Neural crest cell (in vitro differentiated cells): ENCODE data around the gene JAK2. TPM values are rescaled to one million over a fixed set of nuclear protein-coding genes. Genes with fewer than 3 reads are reported as not detected.

Experiments
- DNase-seq: peaks from one replicate; pipeline ENCODE4 v3.0.0; 2021; ENCODE audit warnings: low read depth, mixed read lengths, low spot score
- H3K27ac Mint-ChIP-seq: one replicate; pipeline ENCODE4 v1.8.0; 2021; ENCODE audit warnings: mild to moderate bottlenecking, mixed read lengths; ENCODE audit not compliant: unreplicated experiment
- H3K27me3 Mint-ChIP-seq: 2 replicates; pipeline ENCODE4 v1.8.0; 2021; ENCODE audit warnings: low read depth, mild to moderate bottlenecking, mixed read lengths
- H3K36me3 Mint-ChIP-seq: 2 replicates; pipeline ENCODE4 v1.8.0; 2021; ENCODE audit warnings: low read depth, mild to moderate bottlenecking, mixed read lengths
- H3K4me1 Mint-ChIP-seq: 2 replicates; pipeline ENCODE4 v1.8.0; 2021; ENCODE audit warnings: mixed read lengths
- H3K4me3 Mint-ChIP-seq: one replicate; pipeline ENCODE4 v1.8.0; 2021; ENCODE audit warnings: mild to moderate bottlenecking, mixed read lengths
- H3K9me3 Mint-ChIP-seq: 2 replicates; pipeline ENCODE4 v1.8.0; 2021; ENCODE audit warnings: mixed read lengths
- CTCF ChIP-seq: fragments of 200-600 bp; sonication (generic); conservative IDR thresholded peaks from 2 replicates; pipeline ENCODE4 v1.5.0; 2021; ENCODE audit warnings: antibody characterized with exemption, mild to moderate bottlenecking
- total RNA-seq: library from RNA; stranded (reverse); gene quantifications from 2 replicates; pipeline ENCODE4 v1.2.1, GENCODE V29; 2021

JAK2 gene
- total RNA-seq, 1 donor from 2014 or later, result 5.0 TPM

- peaks cover under 1% of the 10 kb centered on the region for H3K4me1 Mint-ChIP-seq
- DNase-seq, result no peak
Measured at GRCh38 chr9:4959031-4959430, 26.0 kb upstream of the JAK2 start.

GRCh38 chr9:4962085-4962484, 23.0 kb upstream of the JAK2 start:
- no peak overlapping the region for H3K4me3 Mint-ChIP-seq
- peaks cover 3% of the 10 kb centered on the region for H3K9me3 Mint-ChIP-seq
- peaks cover 7% of the 10 kb centered on the region for H3K4me1 Mint-ChIP-seq
- no peaks in the 10 kb centered on the region for H3K27me3 Mint-ChIP-seq
- TF ChIP-seq CTCF, result no peak
- no peak for DNase-seq
- no peak overlapping the region for H3K27ac Mint-ChIP-seq
- H3K36me3 Mint-ChIP-seq, result peaks cover 2% of the 10 kb centered on the region

More at GRCh38 chr9:4959031-4959430, 26.0 kb upstream of the JAK2 start:
- Mint-ChIP-seq H3K27ac (no peak overlapping the region), H3K27me3 (no peaks in the 10 kb centered on the region), H3K4me3 (no peak overlapping the region), H3K9me3 (peaks cover 8% of the 10 kb centered on the region), H3K36me3 (peaks cover 5% of the 10 kb centered on the region)
- TF ChIP-seq CTCF, result no peak

GRCh38 chr9:4964540-4964939, 20.5 kb upstream of the JAK2 start:
- no peaks in the 10 kb centered on the region for H3K36me3 Mint-ChIP-seq
- no peak overlapping the region for H3K27ac Mint-ChIP-seq
- peaks cover 7% of the 10 kb centered on the region for H3K4me1 Mint-ChIP-seq
- TF ChIP-seq CTCF, result no peak
- DNase-seq, result no peak
- no peak overlapping the region for H3K4me3 Mint-ChIP-seq
- H3K9me3 Mint-ChIP-seq, result no peaks in the 10 kb centered on the region
- no peaks in the 10 kb centered on the region for H3K27me3 Mint-ChIP-seq

GRCh38 chr9:4965174-4965821, 19.8 kb upstream of the JAK2 start:
- no peak for TF ChIP-seq CTCF
- no peaks in the 10 kb centered on the region for H3K27me3 Mint-ChIP-seq
- H3K36me3 Mint-ChIP-seq, result no peaks in the 10 kb centered on the region
- H3K27ac Mint-ChIP-seq, result no peak overlapping the region
- H3K9me3 Mint-ChIP-seq, result no peaks in the 10 kb centered on the region
- H3K4me3 Mint-ChIP-seq, result no peak overlapping the region
- DNase-seq, result no peak
- peaks cover 7% of the 10 kb centered on the region for H3K4me1 Mint-ChIP-seq

- TF ChIP-seq CTCF, result no peak
- Mint-ChIP-seq H3K36me3 (no peaks in the 10 kb centered on the region), H3K27me3 (no peaks in the 10 kb centered on the region), H3K9me3 (no peaks in the 10 kb centered on the region), H3K4me1 (peaks cover 7% of the 10 kb centered on the region), H3K27ac (no peak overlapping the region), H3K4me3 (no peak overlapping the region)
- DNase-seq, result no peak
Measured at GRCh38 chr9:4967523-4967922, 17.5 kb upstream of the JAK2 start.
